Neural cell (in vitro differentiated cells): Measurements from ENCODE around the gene DOCK10.

Experiments used
- CTCF ChIP-seq: fragments of 450-650 bp; IDR thresholded peaks from 2 replicates; pipeline ENCODE4 v1.5.1; 2014; ENCODE audit warnings: antibody characterized with exemption, mild to moderate bottlenecking, moderate library complexity; ENCODE audit not compliant: poor library complexity, severe bottlenecking
- EP300 ChIP-seq: fragments of 450-650 bp; conservative IDR thresholded peaks from 2 replicates; pipeline ENCODE4 v1.6.1; 2014; ENCODE audit warnings: antibody characterized with exemption, mild to moderate bottlenecking, moderate library complexity; ENCODE audit not compliant: poor library complexity, severe bottlenecking
- EZH2 ChIP-seq: fragments of 200-600, 300-800 bp; shearing (Covaris generic), sonication (generic); IDR thresholded peaks from 2 replicates; pipeline ENCODE4 v1.6.1; 2014; ENCODE audit warnings: antibody characterized with exemption, low read length, borderline replicate concordance, mild to moderate bottlenecking; ENCODE audit not compliant: insufficient read depth, poor library complexity, severe bottlenecking
- POLR2AphosphoS5 ChIP-seq: IDR thresholded peaks from 2 replicates; pipeline ENCODE4 v1.6.1; 2012
- RAD21 ChIP-seq: fragments of 450-650 bp; conservative IDR thresholded peaks from 2 replicates; pipeline ENCODE4 v1.6.1; 2014; ENCODE audit warnings: antibody characterized with exemption, mild to moderate bottlenecking, moderate library complexity
- REST ChIP-seq: IDR thresholded peaks from 2 replicates; pipeline ENCODE4 v1.6.1; 2012; ENCODE audit warnings: borderline replicate concordance

- TF ChIP-seq CTCF = no peak
- TF ChIP-seq POLR2AphosphoS5 = no peak
- no peak for TF ChIP-seq RAD21
- TF ChIP-seq EZH2 = no peak
- no peak for TF ChIP-seq REST
- no peak for TF ChIP-seq EP300
Observed at GRCh38 chr2:224799691-224800090, 242.6 kb downstream of the DOCK10 start.
